HepG2 (cell line): Measurements from ENCODE around the gene OR10H1. TPM values are rescaled to one million over a fixed set of nuclear protein-coding genes. Genes with fewer than 3 reads are reported as not detected.

Source experiments
- ADNP ChIP-seq: sonication (generic); formaldehyde crosslinking; IDR thresholded peaks from 2 replicates; pipeline ENCODE4 v1.4.0; 2020; ENCODE audit warnings: missing genetic modification reagents
- CEBPB ChIP-seq: IDR thresholded peaks from 2 replicates; pipeline ENCODE4 v1.6.1; 2011; ENCODE audit warnings: low read depth, low read length, improper control_type of control experiment, borderline replicate concordance
- HDAC6 ChIP-seq: fragments of 200-600 bp; sonication (generic); IDR thresholded peaks from 2 replicates; pipeline ENCODE4 v1.7.0; 2017; ENCODE audit warnings: mild to moderate bottlenecking, antibody characterized with exemption, low read length, low read depth
- HNRNPH1 ChIP-seq: fragments of 200-400 bp; formaldehyde crosslinking; optimal IDR thresholded peaks from 2 replicates; pipeline ENCODE3; 2017; ENCODE audit warnings: mild to moderate bottlenecking, low read depth, low read length
- NFYB ChIP-seq: sonication (generic); formaldehyde crosslinking; IDR thresholded peaks from 2 replicates; pipeline ENCODE4 v1.4.0; 2020; ENCODE audit warnings: missing genetic modification reagents
- POGZ ChIP-seq: sonication (generic); formaldehyde crosslinking; IDR thresholded peaks from 2 replicates; pipeline ENCODE4 v1.4.0; 2020; ENCODE audit warnings: mild to moderate bottlenecking, missing genetic modification reagents
- POLR2G ChIP-seq: fragments of 200-400 bp; formaldehyde crosslinking; IDR thresholded peaks from 2 replicates; pipeline ENCODE4 v1.6.1; 2018; ENCODE audit warnings: mild to moderate bottlenecking, low read depth, low read length, moderate library complexity
- SMYD3 ChIP-seq: sonication (generic); formaldehyde crosslinking; IDR thresholded peaks from 2 replicates; pipeline ENCODE4 v1.8.1; 2023; ENCODE audit warnings: mild to moderate bottlenecking, missing genetic modification reagents
- ZBTB20 ChIP-seq: sonication (generic); formaldehyde crosslinking; IDR thresholded peaks from 2 replicates; pipeline ENCODE4 v1.8.1; 2023; ENCODE audit warnings: missing genetic modification reagents, low read depth, mild to moderate bottlenecking, borderline replicate concordance
- ZNF3 ChIP-seq: IDR thresholded peaks from 2 replicates; pipeline ENCODE4 v1.7.0; 2017; ENCODE audit warnings: inconsistent platforms
- ZNF30 ChIP-seq: sonication (generic); formaldehyde crosslinking; IDR thresholded peaks from 2 replicates; pipeline ENCODE4 v1.5.0; 2020; ENCODE audit warnings: mild to moderate bottlenecking, missing genetic modification reagents
- ZSCAN21 ChIP-seq: sonication (generic); formaldehyde crosslinking; IDR thresholded peaks from 2 replicates; pipeline ENCODE4 v1.8.0; 2022; ENCODE audit warnings: mild to moderate bottlenecking, missing genetic modification reagents, moderate library complexity, borderline replicate concordance
- polyA plus RNA-seq, 8 experiments: library from polyadenylated mRNA; depleted of rRNA in 3 of 8; stranded (reverse) in 7 of 8; unstranded in 1 of 8; fragments of >200 nt; fragmentation: Illumina TruSeq in 4 of 8; extraction: Trizol in 4 of 8; gene quantifications; 2 replicates each; pipeline versions ENCODE4 v1.2.1 to v1.2.3, GENCODE V29; 2011 to 2016; ENCODE audit warnings: low read depth in 4 of 8, missing spikeins in 1 of 8, mixed read lengths in 1 of 8; ENCODE audit not compliant: insufficient read depth in 1 of 8
- total RNA-seq, 5 experiments: library from RNA; depleted of rRNA; stranded (reverse); fragments of >200 nt; fragmentation: Illumina TruSeq; extraction: Trizol; gene quantifications; 2 replicates each; pipeline ENCODE4 v1.2.3, GENCODE V29; 2016; ENCODE audit warnings: low read depth in 1 of 5
- TF ChIP-seq, protein P1 (sequence below): sonication (generic); formaldehyde crosslinking; IDR thresholded peaks from 2 replicates; pipeline ENCODE4 v1.4.0; 2020; ENCODE audit warnings: mild to moderate bottlenecking, missing genetic modification reagents
- TF ChIP-seq, protein P2 (sequence below): sonication (generic); formaldehyde crosslinking; IDR thresholded peaks from 2 replicates; pipeline ENCODE4 v1.5.1; 2020; ENCODE audit warnings: missing genetic modification reagents, mild to moderate bottlenecking, borderline replicate concordance
- TF ChIP-seq, protein P3 (sequence below): sonication (generic); formaldehyde crosslinking; IDR thresholded peaks from 2 replicates; pipeline ENCODE4 v1.4.0; 2020; ENCODE audit warnings: missing genetic modification reagents
- TF ChIP-seq, protein P4 (sequence below): sonication (generic); formaldehyde crosslinking; conservative IDR thresholded peaks from 2 replicates; pipeline ENCODE4 v1.8.1; 2023; ENCODE audit warnings: missing genetic modification reagents
- TF ChIP-seq, protein P5 (sequence below): sonication (generic); formaldehyde crosslinking; IDR thresholded peaks from 2 replicates; pipeline ENCODE4 v1.5.0; 2020; ENCODE audit warnings: mild to moderate bottlenecking, missing genetic modification reagents, moderate library complexity

OR10H1 gene
- total and polyA plus RNA-seq, 2 of the 13 experiments (the other 11 are each of a cell fraction or from before 2014, with no cell fraction given): not detected

DNA sequence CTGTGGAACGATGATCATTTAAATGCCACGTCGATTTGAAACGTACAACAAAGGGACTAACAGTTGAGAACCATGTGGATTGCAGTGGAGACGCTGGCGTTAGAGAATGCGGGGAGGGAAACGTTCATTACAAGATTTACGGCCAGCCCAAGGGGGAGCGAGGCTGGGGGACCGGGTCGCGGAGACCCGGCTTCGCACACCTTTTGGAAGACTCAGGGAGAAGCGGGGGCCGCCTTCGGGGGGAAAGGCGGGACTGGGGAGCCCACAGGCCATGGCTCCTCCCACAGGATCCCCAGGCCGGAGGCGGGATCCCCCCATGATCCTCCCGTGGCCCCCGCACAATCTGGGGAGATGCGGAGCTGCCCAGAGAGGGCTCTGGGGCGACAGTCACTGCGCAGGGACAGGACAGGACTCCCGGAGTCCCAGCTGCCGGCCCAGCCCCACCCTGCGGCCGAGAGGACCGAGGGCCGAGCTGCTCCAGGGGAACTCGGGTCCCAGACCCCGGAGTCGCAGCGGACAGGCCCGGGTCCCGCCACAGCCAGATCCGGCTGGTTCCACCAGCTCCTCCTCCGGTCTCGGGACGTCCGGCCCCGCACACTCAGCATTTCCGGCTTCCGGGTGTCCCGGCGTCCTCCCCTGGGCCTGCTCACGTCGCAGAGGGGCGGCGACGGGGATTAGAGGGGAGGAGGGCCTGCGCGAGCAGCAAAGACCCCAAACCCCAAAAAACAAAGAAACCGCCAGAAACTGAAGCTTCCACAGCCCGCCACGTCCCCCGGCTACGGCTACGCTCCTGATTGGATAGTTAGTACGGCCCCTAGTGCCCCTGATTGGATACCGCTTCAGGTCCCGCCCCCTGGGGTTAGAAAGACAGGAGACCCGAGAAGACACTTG is 21.1 kb upstream of the OR10H1 start (continued):
- TF ChIP-seq, protein P1, sequence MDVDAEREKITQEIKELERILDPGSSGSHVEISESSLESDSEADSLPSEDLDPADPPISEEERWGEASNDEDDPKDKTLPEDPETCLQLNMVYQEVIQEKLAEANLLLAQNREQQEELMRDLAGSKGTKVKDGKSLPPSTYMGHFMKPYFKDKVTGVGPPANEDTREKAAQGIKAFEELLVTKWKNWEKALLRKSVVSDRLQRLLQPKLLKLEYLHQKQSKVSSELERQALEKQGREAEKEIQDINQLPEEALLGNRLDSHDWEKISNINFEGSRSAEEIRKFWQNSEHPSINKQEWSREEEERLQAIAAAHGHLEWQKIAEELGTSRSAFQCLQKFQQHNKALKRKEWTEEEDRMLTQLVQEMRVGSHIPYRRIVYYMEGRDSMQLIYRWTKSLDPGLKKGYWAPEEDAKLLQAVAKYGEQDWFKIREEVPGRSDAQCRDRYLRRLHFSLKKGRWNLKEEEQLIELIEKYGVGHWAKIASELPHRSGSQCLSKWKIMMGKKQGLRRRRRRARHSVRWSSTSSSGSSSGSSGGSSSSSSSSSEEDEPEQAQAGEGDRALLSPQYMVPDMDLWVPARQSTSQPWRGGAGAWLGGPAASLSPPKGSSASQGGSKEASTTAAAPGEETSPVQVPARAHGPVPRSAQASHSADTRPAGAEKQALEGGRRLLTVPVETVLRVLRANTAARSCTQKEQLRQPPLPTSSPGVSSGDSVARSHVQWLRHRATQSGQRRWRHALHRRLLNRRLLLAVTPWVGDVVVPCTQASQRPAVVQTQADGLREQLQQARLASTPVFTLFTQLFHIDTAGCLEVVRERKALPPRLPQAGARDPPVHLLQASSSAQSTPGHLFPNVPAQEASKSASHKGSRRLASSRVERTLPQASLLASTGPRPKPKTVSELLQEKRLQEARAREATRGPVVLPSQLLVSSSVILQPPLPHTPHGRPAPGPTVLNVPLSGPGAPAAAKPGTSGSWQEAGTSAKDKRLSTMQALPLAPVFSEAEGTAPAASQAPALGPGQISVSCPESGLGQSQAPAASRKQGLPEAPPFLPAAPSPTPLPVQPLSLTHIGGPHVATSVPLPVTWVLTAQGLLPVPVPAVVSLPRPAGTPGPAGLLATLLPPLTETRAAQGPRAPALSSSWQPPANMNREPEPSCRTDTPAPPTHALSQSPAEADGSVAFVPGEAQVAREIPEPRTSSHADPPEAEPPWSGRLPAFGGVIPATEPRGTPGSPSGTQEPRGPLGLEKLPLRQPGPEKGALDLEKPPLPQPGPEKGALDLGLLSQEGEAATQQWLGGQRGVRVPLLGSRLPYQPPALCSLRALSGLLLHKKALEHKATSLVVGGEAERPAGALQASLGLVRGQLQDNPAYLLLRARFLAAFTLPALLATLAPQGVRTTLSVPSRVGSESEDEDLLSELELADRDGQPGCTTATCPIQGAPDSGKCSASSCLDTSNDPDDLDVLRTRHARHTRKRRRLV (CRISPR knock-in tag): 0 out of 2 replicates have a peak, but pooled peaks have one; percentile 44
- TF ChIP-seq, protein P2, sequence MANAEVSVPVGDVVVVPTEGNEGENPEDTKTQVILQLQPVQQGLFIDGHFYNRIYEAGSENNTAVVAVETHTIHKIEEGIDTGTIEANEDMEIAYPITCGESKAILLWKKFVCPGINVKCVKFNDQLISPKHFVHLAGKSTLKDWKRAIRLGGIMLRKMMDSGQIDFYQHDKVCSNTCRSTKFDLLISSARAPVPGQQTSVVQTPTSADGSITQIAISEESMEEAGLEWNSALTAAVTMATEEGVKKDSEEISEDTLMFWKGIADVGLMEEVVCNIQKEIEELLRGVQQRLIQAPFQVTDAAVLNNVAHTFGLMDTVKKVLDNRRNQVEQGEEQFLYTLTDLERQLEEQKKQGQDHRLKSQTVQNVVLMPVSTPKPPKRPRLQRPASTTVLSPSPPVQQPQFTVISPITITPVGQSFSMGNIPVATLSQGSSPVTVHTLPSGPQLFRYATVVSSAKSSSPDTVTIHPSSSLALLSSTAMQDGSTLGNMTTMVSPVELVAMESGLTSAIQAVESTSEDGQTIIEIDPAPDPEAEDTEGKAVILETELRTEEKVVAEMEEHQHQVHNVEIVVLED (CRISPR knock-in tag): peak; percentile 72; the same call in 1 of the 2 replicates
- TF ChIP-seq SMYD3 (CRISPR knock-in tag): no peak
- peak; percentile 96 for TF ChIP-seq NFYB
- TF ChIP-seq POLR2G: peak; percentile 65
- no peak for TF ChIP-seq ADNP (CRISPR knock-in tag)
- peak; percentile 47 for TF ChIP-seq POGZ (CRISPR knock-in tag)
- TF ChIP-seq ZNF3 (CRISPR knock-in tag): no peak
- TF ChIP-seq ZBTB20: 0 out of 2 replicates have a peak, but pooled peaks have one; percentile 42
- TF ChIP-seq, protein P3, sequence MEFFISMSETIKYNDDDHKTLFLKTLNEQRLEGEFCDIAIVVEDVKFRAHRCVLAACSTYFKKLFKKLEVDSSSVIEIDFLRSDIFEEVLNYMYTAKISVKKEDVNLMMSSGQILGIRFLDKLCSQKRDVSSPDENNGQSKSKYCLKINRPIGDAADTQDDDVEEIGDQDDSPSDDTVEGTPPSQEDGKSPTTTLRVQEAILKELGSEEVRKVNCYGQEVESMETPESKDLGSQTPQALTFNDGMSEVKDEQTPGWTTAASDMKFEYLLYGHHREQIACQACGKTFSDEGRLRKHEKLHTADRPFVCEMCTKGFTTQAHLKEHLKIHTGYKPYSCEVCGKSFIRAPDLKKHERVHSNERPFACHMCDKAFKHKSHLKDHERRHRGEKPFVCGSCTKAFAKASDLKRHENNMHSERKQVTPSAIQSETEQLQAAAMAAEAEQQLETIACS: no peak
- TF ChIP-seq HNRNPH1: no peak
- TF ChIP-seq ZNF30 (CRISPR knock-in tag): no peak
- no peak for TF ChIP-seq ZSCAN21
- no peak for TF ChIP-seq CEBPB
- TF ChIP-seq, protein P4, sequence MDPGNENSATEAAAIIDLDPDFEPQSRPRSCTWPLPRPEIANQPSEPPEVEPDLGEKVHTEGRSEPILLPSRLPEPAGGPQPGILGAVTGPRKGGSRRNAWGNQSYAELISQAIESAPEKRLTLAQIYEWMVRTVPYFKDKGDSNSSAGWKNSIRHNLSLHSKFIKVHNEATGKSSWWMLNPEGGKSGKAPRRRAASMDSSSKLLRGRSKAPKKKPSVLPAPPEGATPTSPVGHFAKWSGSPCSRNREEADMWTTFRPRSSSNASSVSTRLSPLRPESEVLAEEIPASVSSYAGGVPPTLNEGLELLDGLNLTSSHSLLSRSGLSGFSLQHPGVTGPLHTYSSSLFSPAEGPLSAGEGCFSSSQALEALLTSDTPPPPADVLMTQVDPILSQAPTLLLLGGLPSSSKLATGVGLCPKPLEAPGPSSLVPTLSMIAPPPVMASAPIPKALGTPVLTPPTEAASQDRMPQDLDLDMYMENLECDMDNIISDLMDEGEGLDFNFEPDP (CRISPR knock-in tag): no peak
- TF ChIP-seq, protein P5, sequence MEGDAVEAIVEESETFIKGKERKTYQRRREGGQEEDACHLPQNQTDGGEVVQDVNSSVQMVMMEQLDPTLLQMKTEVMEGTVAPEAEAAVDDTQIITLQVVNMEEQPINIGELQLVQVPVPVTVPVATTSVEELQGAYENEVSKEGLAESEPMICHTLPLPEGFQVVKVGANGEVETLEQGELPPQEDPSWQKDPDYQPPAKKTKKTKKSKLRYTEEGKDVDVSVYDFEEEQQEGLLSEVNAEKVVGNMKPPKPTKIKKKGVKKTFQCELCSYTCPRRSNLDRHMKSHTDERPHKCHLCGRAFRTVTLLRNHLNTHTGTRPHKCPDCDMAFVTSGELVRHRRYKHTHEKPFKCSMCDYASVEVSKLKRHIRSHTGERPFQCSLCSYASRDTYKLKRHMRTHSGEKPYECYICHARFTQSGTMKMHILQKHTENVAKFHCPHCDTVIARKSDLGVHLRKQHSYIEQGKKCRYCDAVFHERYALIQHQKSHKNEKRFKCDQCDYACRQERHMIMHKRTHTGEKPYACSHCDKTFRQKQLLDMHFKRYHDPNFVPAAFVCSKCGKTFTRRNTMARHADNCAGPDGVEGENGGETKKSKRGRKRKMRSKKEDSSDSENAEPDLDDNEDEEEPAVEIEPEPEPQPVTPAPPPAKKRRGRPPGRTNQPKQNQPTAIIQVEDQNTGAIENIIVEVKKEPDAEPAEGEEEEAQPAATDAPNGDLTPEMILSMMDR (CRISPR knock-in tag): peak; percentile 13; the same call in 1 of the 2 replicates
- TF ChIP-seq HDAC6: no peak
